ENCODE results near the gene EXOC4.

DNA sequence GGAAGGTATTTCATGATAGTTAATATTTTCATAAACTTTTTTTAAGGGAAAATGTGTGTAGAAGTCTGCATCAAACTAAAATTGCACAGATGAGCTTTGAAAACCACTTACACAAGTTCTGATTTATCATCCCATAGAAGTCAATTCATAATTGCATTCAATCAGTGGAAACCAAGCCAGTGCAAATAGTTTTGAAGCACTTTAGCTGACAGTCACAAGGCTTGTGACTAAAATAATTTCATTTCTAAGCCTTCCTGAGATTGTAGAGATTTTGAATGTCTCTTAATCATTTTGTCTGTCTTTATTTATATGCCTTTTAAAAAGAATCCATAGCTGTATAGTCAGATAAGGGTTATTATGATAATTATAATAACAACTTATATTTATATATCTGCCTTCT is 41.4 kb downstream of the EXOC4 start:
- TF ChIP-seq, protein P1, sequence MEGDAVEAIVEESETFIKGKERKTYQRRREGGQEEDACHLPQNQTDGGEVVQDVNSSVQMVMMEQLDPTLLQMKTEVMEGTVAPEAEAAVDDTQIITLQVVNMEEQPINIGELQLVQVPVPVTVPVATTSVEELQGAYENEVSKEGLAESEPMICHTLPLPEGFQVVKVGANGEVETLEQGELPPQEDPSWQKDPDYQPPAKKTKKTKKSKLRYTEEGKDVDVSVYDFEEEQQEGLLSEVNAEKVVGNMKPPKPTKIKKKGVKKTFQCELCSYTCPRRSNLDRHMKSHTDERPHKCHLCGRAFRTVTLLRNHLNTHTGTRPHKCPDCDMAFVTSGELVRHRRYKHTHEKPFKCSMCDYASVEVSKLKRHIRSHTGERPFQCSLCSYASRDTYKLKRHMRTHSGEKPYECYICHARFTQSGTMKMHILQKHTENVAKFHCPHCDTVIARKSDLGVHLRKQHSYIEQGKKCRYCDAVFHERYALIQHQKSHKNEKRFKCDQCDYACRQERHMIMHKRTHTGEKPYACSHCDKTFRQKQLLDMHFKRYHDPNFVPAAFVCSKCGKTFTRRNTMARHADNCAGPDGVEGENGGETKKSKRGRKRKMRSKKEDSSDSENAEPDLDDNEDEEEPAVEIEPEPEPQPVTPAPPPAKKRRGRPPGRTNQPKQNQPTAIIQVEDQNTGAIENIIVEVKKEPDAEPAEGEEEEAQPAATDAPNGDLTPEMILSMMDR (IDR thresholded peaks at IDR 0.05) = no peak
- TF ChIP-seq POLR2A (IDR thresholded peaks at IDR 0.05) = no peak
- no peak for TF ChIP-seq POLR2AphosphoS5 (IDR thresholded peaks at IDR 0.05)

Measured in sigmoid colon (tissue), 4 donors.